ENCODE measurements around the gene LRP1. TPM values are rescaled to one million over a fixed set of nuclear protein-coding genes. Genes with fewer than 3 reads are reported as not detected.

The LRP1 gene
- total and polyA plus RNA-seq, 2 experiments from 2014 or later: 26.6 to 145 TPM

DNA sequence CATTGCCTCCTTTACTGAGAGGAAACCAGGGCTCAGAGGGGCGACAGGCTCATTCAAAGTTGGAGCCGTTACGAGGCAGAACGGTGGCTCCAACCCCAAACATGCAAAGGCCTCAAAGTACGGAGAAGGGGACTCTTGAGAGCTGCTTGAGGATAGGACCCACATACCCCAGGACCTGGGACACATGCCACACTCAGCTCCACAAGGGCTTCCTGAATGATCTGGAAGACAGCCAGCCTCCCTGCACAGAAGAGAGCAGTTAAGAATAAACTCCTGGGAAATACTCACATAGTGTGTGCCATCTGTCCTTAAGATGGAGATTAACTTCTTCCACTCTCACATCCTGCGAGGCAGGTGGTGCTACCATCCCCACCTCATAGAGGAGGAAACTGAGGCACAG is 61.8 kb downstream of the LRP1 start:
- Histone ChIP-seq H3K4me1 (ENCODE audit: insufficient read depth) (no peaks in the 10 kb centered on the region), H3K36me3 (ENCODE audit: insufficient read depth) (peaks cover 25% of the 10 kb centered on the region)
- no peak overlapping the region for H3K27ac Mint-ChIP-seq

DNA sequence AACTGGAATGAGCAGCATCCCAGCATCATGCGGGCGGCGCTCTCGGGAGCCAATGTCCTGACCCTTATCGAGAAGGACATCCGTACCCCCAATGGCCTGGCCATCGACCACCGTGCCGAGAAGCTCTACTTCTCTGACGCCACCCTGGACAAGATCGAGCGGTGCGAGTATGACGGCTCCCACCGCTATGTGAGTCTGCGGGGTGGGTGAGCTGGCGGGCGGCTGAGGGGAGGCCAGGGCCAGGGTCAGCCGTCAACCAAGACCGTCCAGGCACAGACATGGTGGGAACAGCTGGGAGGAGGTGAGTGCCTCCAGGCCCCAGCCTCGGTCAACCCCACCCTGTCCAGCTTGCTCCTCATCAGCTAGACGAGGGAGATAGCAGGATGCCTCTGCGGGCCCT is 62.5 kb downstream of the LRP1 start:
- Mint-ChIP-seq H3K27ac (no peak overlapping the region), H3K27me3 (ENCODE audit: insufficient read depth, low read depth, poor library complexity) (peaks cover 28% of the 10 kb centered on the region), H3K4me3 (no peak overlapping the region), H3K9me3 (no peaks in the 10 kb centered on the region; the same call in 2 of the 3 replicates), H3K4me1 (no peaks in the 10 kb centered on the region), H3K36me3 (ENCODE audit: low read depth) (peaks cover 97% of the 10 kb centered on the region)
- Histone ChIP-seq H3K27ac (ENCODE audit: low read depth) (no peak overlapping the region), H3K27me3 (ENCODE audit: insufficient read depth) (no peaks in the 10 kb centered on the region), H3K4me3 (no peak overlapping the region), H3K4me1 (ENCODE audit: insufficient read depth) (no peaks in the 10 kb centered on the region), H2AFZ (no peak overlapping the region), H4K20me1 (replicated peaks; ENCODE audit: insufficient read depth) (no peaks in the 10 kb centered on the region; the same call in 1 of the 2 replicates), H3K79me2 (replicated peaks; ENCODE audit: insufficient read depth) (no peaks in the 10 kb centered on the region), H3K9me2 (ENCODE audit: insufficient read depth) (no peaks in the 10 kb centered on the region), H3F3A (replicated peaks; ENCODE audit: low read depth) (peaks cover 12% of the 10 kb centered on the region; the same call in 1 of the 2 replicates), H3K36me3 (ENCODE audit: insufficient read depth) (peaks cover 25% of the 10 kb centered on the region), H3K4me2 (no peak overlapping the region)
- ATAC-seq (no peak), DNase-seq (ENCODE audit: low spot score) (no peak)
- TF ChIP-seq ZNF331 (CRISPR knock-in tag; IDR thresholded peaks at IDR 0.05; ENCODE audit: low read depth) (no peak), EZH2 (IDR thresholded peaks at IDR 0.05; ENCODE audit: low read depth, unreplicated experiment) (no peak)
- TF ChIP-seq, protein P1, sequence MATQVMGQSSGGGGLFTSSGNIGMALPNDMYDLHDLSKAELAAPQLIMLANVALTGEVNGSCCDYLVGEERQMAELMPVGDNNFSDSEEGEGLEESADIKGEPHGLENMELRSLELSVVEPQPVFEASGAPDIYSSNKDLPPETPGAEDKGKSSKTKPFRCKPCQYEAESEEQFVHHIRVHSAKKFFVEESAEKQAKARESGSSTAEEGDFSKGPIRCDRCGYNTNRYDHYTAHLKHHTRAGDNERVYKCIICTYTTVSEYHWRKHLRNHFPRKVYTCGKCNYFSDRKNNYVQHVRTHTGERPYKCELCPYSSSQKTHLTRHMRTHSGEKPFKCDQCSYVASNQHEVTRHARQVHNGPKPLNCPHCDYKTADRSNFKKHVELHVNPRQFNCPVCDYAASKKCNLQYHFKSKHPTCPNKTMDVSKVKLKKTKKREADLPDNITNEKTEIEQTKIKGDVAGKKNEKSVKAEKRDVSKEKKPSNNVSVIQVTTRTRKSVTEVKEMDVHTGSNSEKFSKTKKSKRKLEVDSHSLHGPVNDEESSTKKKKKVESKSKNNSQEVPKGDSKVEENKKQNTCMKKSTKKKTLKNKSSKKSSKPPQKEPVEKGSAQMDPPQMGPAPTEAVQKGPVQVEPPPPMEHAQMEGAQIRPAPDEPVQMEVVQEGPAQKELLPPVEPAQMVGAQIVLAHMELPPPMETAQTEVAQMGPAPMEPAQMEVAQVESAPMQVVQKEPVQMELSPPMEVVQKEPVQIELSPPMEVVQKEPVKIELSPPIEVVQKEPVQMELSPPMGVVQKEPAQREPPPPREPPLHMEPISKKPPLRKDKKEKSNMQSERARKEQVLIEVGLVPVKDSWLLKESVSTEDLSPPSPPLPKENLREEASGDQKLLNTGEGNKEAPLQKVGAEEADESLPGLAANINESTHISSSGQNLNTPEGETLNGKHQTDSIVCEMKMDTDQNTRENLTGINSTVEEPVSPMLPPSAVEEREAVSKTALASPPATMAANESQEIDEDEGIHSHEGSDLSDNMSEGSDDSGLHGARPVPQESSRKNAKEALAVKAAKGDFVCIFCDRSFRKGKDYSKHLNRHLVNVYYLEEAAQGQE (IDR thresholded peaks at IDR 0.05; ENCODE audit: unreplicated experiment): no peak
- TF ChIP-seq, protein P2, sequence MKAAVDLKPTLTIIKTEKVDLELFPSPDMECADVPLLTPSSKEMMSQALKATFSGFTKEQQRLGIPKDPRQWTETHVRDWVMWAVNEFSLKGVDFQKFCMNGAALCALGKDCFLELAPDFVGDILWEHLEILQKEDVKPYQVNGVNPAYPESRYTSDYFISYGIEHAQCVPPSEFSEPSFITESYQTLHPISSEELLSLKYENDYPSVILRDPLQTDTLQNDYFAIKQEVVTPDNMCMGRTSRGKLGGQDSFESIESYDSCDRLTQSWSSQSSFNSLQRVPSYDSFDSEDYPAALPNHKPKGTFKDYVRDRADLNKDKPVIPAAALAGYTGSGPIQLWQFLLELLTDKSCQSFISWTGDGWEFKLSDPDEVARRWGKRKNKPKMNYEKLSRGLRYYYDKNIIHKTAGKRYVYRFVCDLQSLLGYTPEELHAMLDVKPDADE (IDR thresholded peaks at IDR 0.05): no peak

More for the DNA sequence above, 61.8 kb downstream of the LRP1 start:
- no peaks in the 10 kb centered on the region; the same call in 1 of the 2 replicates for H4K20me1 ChIP-seq (replicated peaks; ENCODE audit: insufficient read depth)
- H3K79me2 ChIP-seq (replicated peaks; ENCODE audit: insufficient read depth): no peaks in the 10 kb centered on the region
- Mint-ChIP-seq H3K27me3 (ENCODE audit: insufficient read depth, low read depth, poor library complexity) (peaks cover 33% of the 10 kb centered on the region), H3K4me1 (no peaks in the 10 kb centered on the region), H3K36me3 (ENCODE audit: low read depth) (peaks cover 97% of the 10 kb centered on the region), H3K9me3 (no peaks in the 10 kb centered on the region; the same call in 2 of the 3 replicates), H3K4me3 (no peak overlapping the region)
- H3K4me2 ChIP-seq: no peak overlapping the region
- H3K27me3 ChIP-seq (ENCODE audit: insufficient read depth): no peaks in the 10 kb centered on the region
- no peak overlapping the region for H2AFZ ChIP-seq
- no peaks in the 10 kb centered on the region for H3K9me2 ChIP-seq (ENCODE audit: insufficient read depth)
- H3K4me3 ChIP-seq: no peak overlapping the region
- H3K27ac ChIP-seq (ENCODE audit: low read depth): no peak overlapping the region
- H3F3A ChIP-seq (replicated peaks; ENCODE audit: low read depth): peaks cover 12% of the 10 kb centered on the region; the same call in 1 of the 2 replicates
- DNase-seq (ENCODE audit: low spot score): no peak
- no peak for ATAC-seq
- TF ChIP-seq, protein P2 (IDR thresholded peaks at IDR 0.05): no peak
- TF ChIP-seq, protein P3, sequence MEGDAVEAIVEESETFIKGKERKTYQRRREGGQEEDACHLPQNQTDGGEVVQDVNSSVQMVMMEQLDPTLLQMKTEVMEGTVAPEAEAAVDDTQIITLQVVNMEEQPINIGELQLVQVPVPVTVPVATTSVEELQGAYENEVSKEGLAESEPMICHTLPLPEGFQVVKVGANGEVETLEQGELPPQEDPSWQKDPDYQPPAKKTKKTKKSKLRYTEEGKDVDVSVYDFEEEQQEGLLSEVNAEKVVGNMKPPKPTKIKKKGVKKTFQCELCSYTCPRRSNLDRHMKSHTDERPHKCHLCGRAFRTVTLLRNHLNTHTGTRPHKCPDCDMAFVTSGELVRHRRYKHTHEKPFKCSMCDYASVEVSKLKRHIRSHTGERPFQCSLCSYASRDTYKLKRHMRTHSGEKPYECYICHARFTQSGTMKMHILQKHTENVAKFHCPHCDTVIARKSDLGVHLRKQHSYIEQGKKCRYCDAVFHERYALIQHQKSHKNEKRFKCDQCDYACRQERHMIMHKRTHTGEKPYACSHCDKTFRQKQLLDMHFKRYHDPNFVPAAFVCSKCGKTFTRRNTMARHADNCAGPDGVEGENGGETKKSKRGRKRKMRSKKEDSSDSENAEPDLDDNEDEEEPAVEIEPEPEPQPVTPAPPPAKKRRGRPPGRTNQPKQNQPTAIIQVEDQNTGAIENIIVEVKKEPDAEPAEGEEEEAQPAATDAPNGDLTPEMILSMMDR (conservative IDR thresholded peaks at IDR 0.05; ENCODE audit: low read depth in 2 of 2): no peak
- TF ChIP-seq CREB1 (CRISPR knock-in tag; IDR thresholded peaks at IDR 0.05; ENCODE audit: low read depth) (no peak), EZH2phosphoT487 (IDR thresholded peaks at IDR 0.05; ENCODE audit: unreplicated experiment) (no peak)
